Measurements from ENCODE around the gene TPK1. TPM values are rescaled to one million over a fixed set of nuclear protein-coding genes. Genes with fewer than 3 reads are reported as not detected.
"Not testable (repeated sequence)": the region's sequence is repeated elsewhere in the genome, so short reads cannot be mapped to it uniquely, and the experiment has no call there.

The TPK1 gene
- total and polyA plus RNA-seq, 9 donors = 3.0 to 4.9 (median 3.4) TPM

DNA sequence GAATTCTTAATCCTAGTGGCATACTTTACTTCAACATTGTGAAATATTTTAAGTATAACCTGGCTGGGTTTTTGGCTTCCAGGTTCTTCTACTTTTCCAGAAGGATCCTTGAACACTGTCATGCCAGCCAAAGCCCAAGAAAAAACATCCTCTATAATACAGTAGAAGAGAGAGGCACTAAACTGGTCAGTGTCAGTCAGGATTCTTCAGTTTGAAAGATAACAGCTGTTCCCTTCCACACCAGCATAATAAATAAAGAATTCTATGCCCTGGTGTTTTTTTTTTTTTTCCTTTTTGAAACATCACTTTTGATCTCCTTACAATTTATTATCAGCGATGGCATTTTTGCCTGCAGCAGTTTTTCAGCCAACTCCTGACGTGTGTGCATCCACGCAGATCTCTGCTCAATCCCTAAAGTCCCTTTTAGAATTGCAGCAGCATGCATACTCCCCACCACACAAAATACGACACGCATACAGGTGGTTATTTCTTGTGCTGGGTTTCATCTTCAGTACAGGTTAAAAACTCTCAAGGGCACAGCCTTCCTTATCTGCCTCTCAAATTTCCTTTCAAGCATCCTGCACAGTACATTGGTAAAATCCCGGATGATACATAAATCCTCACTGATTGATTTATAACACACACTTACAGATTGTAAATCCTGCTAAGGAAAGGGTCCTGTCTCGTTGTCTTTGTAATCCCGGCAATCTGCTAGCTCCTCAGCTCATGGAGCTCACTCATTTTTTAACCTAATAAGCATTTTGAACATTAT is 100.2 kb downstream of the TPK1 start:
- H3K27me3 ChIP-seq (ENCODE audit: control insufficient read depth, insufficient read depth, low read length) = no peaks in the 10 kb centered on the region
- WGBS (ENCODE audit: insufficient coverage) = 0% methylated on average over 1 of the region's 8 CpGs
- DNase-seq = no peak

DNA sequence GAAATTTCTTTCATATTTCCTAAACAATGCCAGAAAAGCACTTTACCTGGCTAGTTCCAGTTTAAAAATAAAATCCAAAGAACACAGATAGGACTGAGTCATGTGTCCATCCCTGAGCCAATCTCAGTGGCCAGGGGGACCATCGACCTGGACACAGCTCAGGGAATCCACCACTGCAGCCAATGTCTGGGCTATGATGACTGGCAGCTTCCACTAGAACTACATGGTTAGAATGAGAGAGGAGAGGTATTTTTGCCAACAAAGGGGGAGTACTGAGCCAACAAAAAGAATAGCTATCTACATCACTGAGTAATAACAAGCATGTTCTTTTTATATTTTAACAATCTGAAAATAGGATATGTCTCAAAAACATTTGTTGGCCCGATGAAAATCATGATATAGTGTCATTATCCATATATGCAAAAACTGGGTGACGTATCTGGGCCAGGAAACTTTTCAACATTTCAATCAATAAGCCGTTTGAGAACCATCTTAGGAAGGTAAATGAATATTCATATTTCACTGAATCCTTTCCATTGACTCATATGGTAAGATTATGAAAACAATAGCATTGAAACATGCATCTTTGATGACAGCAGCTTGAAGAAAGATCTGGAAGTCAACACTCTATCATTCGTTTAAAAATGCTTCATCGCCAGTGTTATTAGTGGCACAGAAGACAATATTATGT is 104.0 kb downstream of the TPK1 start:
- Histone ChIP-seq H3K27me3 (ENCODE audit: control insufficient read depth, insufficient read depth, low read length) (no peaks in the 10 kb centered on the region), H3K27ac (ENCODE audit: low read length) (no peak overlapping the region), H3K9me3 (replicated peaks; ENCODE audit: control insufficient read depth, low read depth, low read length) (no peaks in the 10 kb centered on the region), H3K4me1 (ENCODE audit: control insufficient read depth, insufficient read depth, low read length) (no peaks in the 10 kb centered on the region), H3K36me3 (ENCODE audit: control insufficient read depth, insufficient read depth, low read length) (no peaks in the 10 kb centered on the region), H3K4me3 (ENCODE audit: low read length) (no peak overlapping the region)
- DNase-seq = peak; percentile 2
- WGBS (ENCODE audit: insufficient coverage) = no CpG with 5 or more reads among the region's 6 CpGs

More for the DNA sequence above, 100.2 kb downstream of the TPK1 start:
- Histone ChIP-seq H3K36me3 (ENCODE audit: control insufficient read depth, insufficient read depth, low read length) (no peaks in the 10 kb centered on the region), H3K4me3 (ENCODE audit: low read length) (no peak overlapping the region), H3K4me1 (ENCODE audit: control insufficient read depth, insufficient read depth, low read length) (no peaks in the 10 kb centered on the region), H3K27ac (ENCODE audit: low read length) (no peak overlapping the region), H3K9me3 (replicated peaks; ENCODE audit: control insufficient read depth, low read depth, low read length) (no peaks in the 10 kb centered on the region)

DNA sequence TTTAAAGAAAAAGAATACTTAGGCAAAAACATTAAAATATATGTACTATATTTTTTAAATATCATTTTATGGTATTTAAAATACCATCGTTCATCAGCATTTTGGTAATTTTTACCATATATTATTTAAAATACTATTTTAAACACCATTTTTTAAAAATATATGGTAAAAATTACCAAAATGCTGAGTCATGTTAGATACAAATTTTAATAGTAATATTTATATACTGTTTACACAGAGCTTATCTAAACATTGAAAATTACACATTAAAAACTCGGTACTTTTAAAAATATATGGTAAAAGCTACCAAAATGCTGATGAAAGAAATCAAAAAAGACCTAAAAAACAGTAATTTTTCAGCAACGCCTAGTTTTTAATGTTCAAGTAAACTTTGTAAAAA is 105.6 kb downstream of the TPK1 start:
- H3K36me3 ChIP-seq (ENCODE audit: control insufficient read depth, insufficient read depth, low read length) = no peaks in the 10 kb centered on the region
- DNase-seq = no peak
- no CpG with 5 or more reads among the region's 3 CpGs for WGBS (ENCODE audit: insufficient coverage)

DNA sequence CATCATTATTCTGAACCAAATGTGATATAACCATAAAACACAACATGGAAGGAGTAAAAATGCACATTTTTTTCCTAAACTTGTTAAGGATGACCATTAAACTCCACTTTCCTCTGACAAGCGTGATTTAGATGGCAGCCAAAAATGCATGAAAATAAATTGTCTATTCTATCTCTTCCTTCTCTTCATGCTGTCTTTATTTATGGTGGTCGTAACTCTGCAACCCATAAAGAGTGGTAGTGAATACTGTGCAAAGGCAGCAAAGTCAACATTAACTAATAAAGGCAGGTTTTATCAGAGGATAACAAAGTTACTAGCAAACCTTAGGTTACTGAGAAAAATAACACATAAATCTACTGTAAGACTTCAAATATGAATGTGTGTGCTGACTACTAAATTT is 106.6 kb downstream of the TPK1 start:
- H3K36me3 ChIP-seq (ENCODE audit: control insufficient read depth, insufficient read depth, low read length) = no peaks in the 10 kb centered on the region
- no peaks in the 10 kb centered on the region for H3K9me3 ChIP-seq (replicated peaks; ENCODE audit: control insufficient read depth, low read depth, low read length)
- no peak overlapping the region for H3K4me3 ChIP-seq (ENCODE audit: low read length)
- DNase-seq = no peak
- WGBS (ENCODE audit: insufficient coverage) = no CpG with 5 or more reads among the region's 2 CpGs
- H3K27ac ChIP-seq (ENCODE audit: low read length) = no peak overlapping the region
- no peaks in the 10 kb centered on the region for H3K27me3 ChIP-seq (ENCODE audit: control insufficient read depth, insufficient read depth, low read length)
- H3K4me1 ChIP-seq (ENCODE audit: control insufficient read depth, insufficient read depth, low read length) = no peaks in the 10 kb centered on the region

More for the DNA sequence above, 105.6 kb downstream of the TPK1 start:
- no peaks in the 10 kb centered on the region for H3K4me1 ChIP-seq (ENCODE audit: control insufficient read depth, insufficient read depth, low read length)
- no peaks in the 10 kb centered on the region for H3K27me3 ChIP-seq (ENCODE audit: control insufficient read depth, insufficient read depth, low read length)
- no peaks in the 10 kb centered on the region for H3K9me3 ChIP-seq (replicated peaks; ENCODE audit: control insufficient read depth, low read depth, low read length)
- H3K27ac ChIP-seq (ENCODE audit: low read length) = no peak overlapping the region
- no peak overlapping the region for H3K4me3 ChIP-seq (ENCODE audit: low read length)

DNA sequence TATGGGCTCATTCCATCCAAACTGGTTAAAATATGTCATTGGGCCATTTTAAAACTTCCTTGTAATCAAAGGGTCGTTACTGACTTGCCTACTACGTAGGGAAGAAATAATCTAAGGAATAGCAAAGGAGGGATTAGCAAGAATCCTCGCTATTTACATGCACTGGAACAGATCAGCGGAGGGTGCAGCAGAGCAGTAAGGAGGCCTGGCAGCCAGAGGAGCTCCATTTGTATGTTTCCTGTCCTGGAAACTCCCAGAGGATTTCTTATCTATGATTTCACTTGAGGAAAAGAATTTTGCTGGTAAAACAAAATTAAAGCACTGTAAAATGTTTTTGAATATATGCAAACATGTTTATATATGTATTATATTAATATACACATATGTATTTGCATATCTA is 107.3 kb downstream of the TPK1 start:
- Histone ChIP-seq H3K27me3 (ENCODE audit: control insufficient read depth, insufficient read depth, low read length) (no peaks in the 10 kb centered on the region), H3K36me3 (ENCODE audit: control insufficient read depth, insufficient read depth, low read length) (no peaks in the 10 kb centered on the region), H3K4me1 (ENCODE audit: control insufficient read depth, insufficient read depth, low read length) (no peaks in the 10 kb centered on the region), H3K27ac (ENCODE audit: low read length) (no peak overlapping the region), H3K4me3 (ENCODE audit: low read length) (no peak overlapping the region), H3K9me3 (replicated peaks; ENCODE audit: control insufficient read depth, low read depth, low read length) (no peaks in the 10 kb centered on the region)
- no peak for DNase-seq
- WGBS (ENCODE audit: insufficient coverage) = 61% methylated on average over 3 of the region's 4 CpGs

DNA sequence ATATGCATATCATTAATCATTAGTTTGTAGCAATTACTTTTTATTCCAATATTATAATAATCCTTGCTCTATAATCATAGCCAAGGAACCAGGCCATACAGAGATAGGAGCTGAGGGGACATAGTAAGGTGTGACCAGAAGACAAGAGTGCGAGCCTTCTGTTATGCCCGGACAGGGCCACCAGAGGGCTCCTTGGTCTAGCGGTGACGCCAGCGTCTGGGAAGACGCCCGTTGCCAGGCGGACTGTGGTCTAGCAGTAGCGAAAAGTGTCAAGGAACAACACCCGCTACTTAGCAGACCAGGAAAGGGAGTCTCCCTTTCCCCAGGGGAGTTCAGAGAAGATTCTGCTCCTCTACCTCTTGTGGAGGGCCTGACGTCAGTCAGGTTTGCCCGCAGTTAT is 109.0 kb downstream of the TPK1 start:
- WGBS (ENCODE audit: insufficient coverage) = 100% methylated on average over 2 of the region's 12 CpGs
- not testable (repeated sequence) for H3K9me3 ChIP-seq (replicated peaks; ENCODE audit: control insufficient read depth, low read depth, low read length); H3K36me3 ChIP-seq (ENCODE audit: control insufficient read depth, insufficient read depth, low read length); H3K27ac ChIP-seq (ENCODE audit: low read length); DNase-seq; H3K27me3 ChIP-seq (ENCODE audit: control insufficient read depth, insufficient read depth, low read length); H3K4me3 ChIP-seq (ENCODE audit: low read length); H3K4me1 ChIP-seq (ENCODE audit: control insufficient read depth, insufficient read depth, low read length)

DNA sequence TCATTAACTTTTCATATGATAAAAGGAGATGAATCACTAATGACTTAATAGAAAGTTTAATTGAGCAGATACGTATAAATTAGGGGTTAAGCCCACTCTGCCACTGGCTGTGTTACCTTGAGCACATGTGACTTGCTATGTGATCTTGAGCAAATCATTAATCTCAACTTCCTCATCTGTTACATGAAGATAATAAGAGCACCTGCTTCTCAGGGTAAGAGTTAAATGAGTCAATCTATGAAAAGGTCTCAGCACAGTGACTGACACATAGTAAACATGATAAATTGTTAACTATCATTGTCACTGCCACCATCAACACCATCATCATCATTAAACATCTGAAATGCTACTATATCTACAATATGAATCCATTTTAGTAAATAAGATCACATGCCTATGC is 110.8 kb downstream of the TPK1 start:
- WGBS (ENCODE audit: insufficient coverage) = no CpG with 5 or more reads among the region's 1 CpG
- H3K4me3 ChIP-seq (ENCODE audit: low read length) = no peak overlapping the region
- no peaks in the 10 kb centered on the region for H3K27me3 ChIP-seq (ENCODE audit: control insufficient read depth, insufficient read depth, low read length)
- H3K27ac ChIP-seq (ENCODE audit: low read length) = no peak overlapping the region
- DNase-seq = no peak
- H3K4me1 ChIP-seq (ENCODE audit: control insufficient read depth, insufficient read depth, low read length) = no peaks in the 10 kb centered on the region
- H3K36me3 ChIP-seq (ENCODE audit: control insufficient read depth, insufficient read depth, low read length) = no peaks in the 10 kb centered on the region
- no peaks in the 10 kb centered on the region for H3K9me3 ChIP-seq (replicated peaks; ENCODE audit: control insufficient read depth, low read depth, low read length)

DNA sequence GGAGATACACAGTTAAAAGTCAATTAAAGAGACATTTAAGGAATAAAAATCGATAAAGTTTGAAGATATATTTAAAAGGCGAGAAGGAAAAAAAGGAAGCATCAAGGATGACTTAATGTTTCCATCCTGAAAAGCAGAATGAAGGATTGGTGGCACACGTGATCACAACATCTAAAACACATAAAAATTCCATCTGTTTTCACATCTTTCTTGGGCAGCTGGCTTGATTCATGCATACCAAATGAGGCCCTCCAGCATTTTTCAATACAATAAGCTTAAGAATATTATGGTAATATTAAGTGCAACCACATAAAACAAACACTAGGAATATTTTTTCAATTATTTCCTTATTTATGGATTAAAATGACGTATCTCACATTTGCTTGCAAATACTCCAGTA is 112.6 kb downstream of the TPK1 start:
- H3K36me3 ChIP-seq (ENCODE audit: control insufficient read depth, insufficient read depth, low read length) = no peaks in the 10 kb centered on the region
- H3K27me3 ChIP-seq (ENCODE audit: control insufficient read depth, insufficient read depth, low read length) = no peaks in the 10 kb centered on the region
- H3K4me3 ChIP-seq (ENCODE audit: low read length) = no peak overlapping the region
- no peak overlapping the region for H3K27ac ChIP-seq (ENCODE audit: low read length)
- no peaks in the 10 kb centered on the region for H3K9me3 ChIP-seq (replicated peaks; ENCODE audit: control insufficient read depth, low read depth, low read length)
- DNase-seq = no peak
- no CpG with 5 or more reads among the region's 4 CpGs for WGBS (ENCODE audit: insufficient coverage)
- no peaks in the 10 kb centered on the region for H3K4me1 ChIP-seq (ENCODE audit: control insufficient read depth, insufficient read depth, low read length)

DNA sequence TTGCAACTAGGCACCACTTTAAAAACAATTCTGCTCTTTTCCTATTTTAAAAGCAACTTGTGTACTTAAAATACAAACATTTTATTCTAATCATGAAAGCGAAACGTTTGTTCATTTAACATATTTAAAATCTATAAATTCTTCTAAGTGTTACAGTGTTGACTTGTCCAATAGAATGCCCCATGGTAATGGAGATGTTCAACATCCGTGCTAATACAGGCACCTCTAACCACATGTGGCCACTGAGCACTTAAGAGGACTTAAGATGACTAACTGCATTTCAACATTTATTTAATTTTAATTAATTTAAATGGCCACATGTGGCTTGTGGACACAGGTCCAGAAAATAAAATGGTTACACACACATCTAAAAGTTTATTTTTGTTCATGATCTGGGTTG is 115.1 kb downstream of the TPK1 start:
- Histone ChIP-seq H3K9me3 (replicated peaks; ENCODE audit: control insufficient read depth, low read depth, low read length) (no peaks in the 10 kb centered on the region), H3K27ac (ENCODE audit: low read length) (no peak overlapping the region), H3K4me1 (ENCODE audit: control insufficient read depth, insufficient read depth, low read length) (no peaks in the 10 kb centered on the region), H3K36me3 (ENCODE audit: control insufficient read depth, insufficient read depth, low read length) (no peaks in the 10 kb centered on the region), H3K4me3 (ENCODE audit: low read length) (no peak overlapping the region), H3K27me3 (ENCODE audit: control insufficient read depth, insufficient read depth, low read length) (no peaks in the 10 kb centered on the region)
- WGBS (ENCODE audit: insufficient coverage) = no CpG with 5 or more reads among the region's 3 CpGs
- DNase-seq = no peak

DNA sequence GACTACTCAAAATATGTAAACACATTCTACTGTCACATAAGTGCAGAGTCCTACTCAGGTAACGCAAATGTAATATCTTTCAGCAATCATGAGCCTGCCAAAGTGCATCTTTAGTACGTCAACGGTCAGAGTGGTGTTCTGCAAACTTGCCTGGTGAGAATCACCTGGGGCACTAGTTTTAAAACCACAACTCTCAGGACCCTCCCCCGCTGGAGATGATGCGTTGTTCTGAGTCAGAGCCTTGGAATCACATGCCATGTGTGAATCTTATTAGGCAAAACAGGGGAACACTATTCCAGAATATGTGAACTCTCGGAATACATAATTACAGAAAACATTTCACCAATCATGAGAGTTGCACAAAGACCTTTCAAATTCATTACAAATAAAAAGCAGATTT is 115.7 kb downstream of the TPK1 start:
- Histone ChIP-seq H3K36me3 (ENCODE audit: control insufficient read depth, insufficient read depth, low read length) (no peaks in the 10 kb centered on the region), H3K27me3 (ENCODE audit: control insufficient read depth, insufficient read depth, low read length) (no peaks in the 10 kb centered on the region), H3K4me1 (ENCODE audit: control insufficient read depth, insufficient read depth, low read length) (no peaks in the 10 kb centered on the region), H3K27ac (ENCODE audit: low read length) (no peak overlapping the region), H3K4me3 (ENCODE audit: low read length) (no peak overlapping the region), H3K9me3 (replicated peaks; ENCODE audit: control insufficient read depth, low read depth, low read length) (no peaks in the 10 kb centered on the region)
- WGBS (ENCODE audit: insufficient coverage) = 69% methylated on average over 3 of the region's 6 CpGs
- peak; percentile 3 for DNase-seq

Measured in muscle of leg (tissue), 11 donors.